Measurements from ENCODE around the gene ACER3. TPM values are rescaled to one million over a fixed set of nuclear protein-coding genes. Genes with fewer than 3 reads are reported as not detected.

ACER3 gene
- total RNA-seq, 4 donors from 2014 or later = 19.0 to 26.6 (median 22.0) TPM

- no peak for ATAC-seq (ENCODE audit: low FRiP score)
- no peak for DNase-seq (ENCODE audit: low spot score)
- no peak for TF ChIP-seq CTCF (IDR thresholded peaks at IDR 0.05)
Measured at GRCh38 chr11:76978239-76978638, 117.5 kb downstream of the ACER3 start.

GRCh38 chr11:76978818-76979217 is 118.1 kb downstream of the ACER3 start:
- no peak for DNase-seq (ENCODE audit: low spot score)
- ATAC-seq (ENCODE audit: low FRiP score) = no peak
- no peak for TF ChIP-seq CTCF (IDR thresholded peaks at IDR 0.05)

GRCh38 chr11:76980196-76980595 is 119.5 kb downstream of the ACER3 start:
- DNase-seq (ENCODE audit: low spot score) (no peak), ATAC-seq (ENCODE audit: low FRiP score) (no peak)
- no peak for TF ChIP-seq CTCF (IDR thresholded peaks at IDR 0.05)

- ATAC-seq (ENCODE audit: low FRiP score) = no peak
- no peak for DNase-seq (ENCODE audit: low spot score)
- no peak for TF ChIP-seq CTCF (IDR thresholded peaks at IDR 0.05)
Measured at GRCh38 chr11:76984743-76985142, 124.0 kb downstream of the ACER3 start.

- TF ChIP-seq CTCF (IDR thresholded peaks at IDR 0.05) = no peak
- DNase-seq (ENCODE audit: low spot score) = no peak
- no peak for ATAC-seq (ENCODE audit: low FRiP score)
Measured at GRCh38 chr11:76987203-76987602, 126.5 kb downstream of the ACER3 start.

GRCh38 chr11:76990628-76991027 is 129.9 kb downstream of the ACER3 start:
- DNase-seq (ENCODE audit: low spot score) (no peak), ATAC-seq (ENCODE audit: low FRiP score) (no peak)
- no peak for TF ChIP-seq CTCF (IDR thresholded peaks at IDR 0.05)

GRCh38 chr11:76995081-76995576 is 134.4 kb downstream of the ACER3 start:
- DNase-seq (ENCODE audit: low spot score) = no peak
- ATAC-seq (ENCODE audit: low FRiP score) = no peak
- no peak for TF ChIP-seq CTCF (IDR thresholded peaks at IDR 0.05)

Measured in omental fat pad (tissue), 4 donors.